ENCODE data around the gene GNA12. TPM values are rescaled to one million over a fixed set of nuclear protein-coding genes. Genes with fewer than 3 reads are reported as not detected.

The GNA12 gene
- total RNA-seq, 6 experiments from 2014 or later = 10.3 to 32.1 (median 14.1) TPM

DNA sequence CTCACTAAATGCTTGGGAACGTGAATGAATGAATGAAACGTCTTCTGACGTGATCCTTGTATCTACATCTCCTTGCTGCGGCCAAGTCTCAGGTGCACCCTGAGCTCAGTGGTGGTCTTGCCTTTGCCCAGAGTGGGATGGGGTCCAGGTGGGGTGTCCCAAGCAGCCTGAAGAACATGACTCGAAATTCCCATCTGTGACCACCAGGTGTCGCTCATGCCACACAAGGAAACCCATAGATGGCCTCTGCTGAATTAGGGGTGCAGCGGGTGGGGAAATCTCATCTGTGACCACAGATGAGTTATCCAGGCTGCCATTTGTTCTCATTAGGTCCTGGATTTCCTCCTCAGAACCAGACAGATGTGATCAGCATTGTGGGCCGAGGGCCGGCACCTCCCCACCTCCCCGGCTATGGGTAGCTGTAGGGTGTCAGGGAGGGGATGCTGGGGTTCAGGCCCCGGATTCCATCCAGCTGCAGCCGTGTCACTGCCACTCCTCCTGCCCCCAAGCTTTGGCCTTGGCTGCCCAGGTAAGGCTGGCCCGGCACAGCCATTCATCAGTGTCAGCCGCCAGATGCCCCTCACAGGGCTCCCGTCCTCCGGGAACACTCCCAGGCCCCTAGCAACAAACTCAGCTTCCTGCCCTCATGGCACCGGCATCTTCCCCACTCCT, 21.0 kb upstream of the GNA12 start:
- no peak overlapping the region for H3K4me3 ChIP-seq
- TF ChIP-seq, protein P1, sequence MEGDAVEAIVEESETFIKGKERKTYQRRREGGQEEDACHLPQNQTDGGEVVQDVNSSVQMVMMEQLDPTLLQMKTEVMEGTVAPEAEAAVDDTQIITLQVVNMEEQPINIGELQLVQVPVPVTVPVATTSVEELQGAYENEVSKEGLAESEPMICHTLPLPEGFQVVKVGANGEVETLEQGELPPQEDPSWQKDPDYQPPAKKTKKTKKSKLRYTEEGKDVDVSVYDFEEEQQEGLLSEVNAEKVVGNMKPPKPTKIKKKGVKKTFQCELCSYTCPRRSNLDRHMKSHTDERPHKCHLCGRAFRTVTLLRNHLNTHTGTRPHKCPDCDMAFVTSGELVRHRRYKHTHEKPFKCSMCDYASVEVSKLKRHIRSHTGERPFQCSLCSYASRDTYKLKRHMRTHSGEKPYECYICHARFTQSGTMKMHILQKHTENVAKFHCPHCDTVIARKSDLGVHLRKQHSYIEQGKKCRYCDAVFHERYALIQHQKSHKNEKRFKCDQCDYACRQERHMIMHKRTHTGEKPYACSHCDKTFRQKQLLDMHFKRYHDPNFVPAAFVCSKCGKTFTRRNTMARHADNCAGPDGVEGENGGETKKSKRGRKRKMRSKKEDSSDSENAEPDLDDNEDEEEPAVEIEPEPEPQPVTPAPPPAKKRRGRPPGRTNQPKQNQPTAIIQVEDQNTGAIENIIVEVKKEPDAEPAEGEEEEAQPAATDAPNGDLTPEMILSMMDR (IDR thresholded peaks at IDR 0.05) = peak; percentile 79 to 93 (median 91)
- TF ChIP-seq POLR2A (IDR thresholded peaks at IDR 0.05) = no peak
- ATAC-seq (peak; percentile 37 to 61 (median 49)), DNase-seq (no peak)
- H3K27me3 ChIP-seq = no peaks in the 10 kb centered on the region
- no peaks in the 10 kb centered on the region for H3K4me1 ChIP-seq
- H3K9me3 ChIP-seq = no peaks in the 10 kb centered on the region
- no peaks in the 10 kb centered on the region for H3K36me3 ChIP-seq
- WGBS (ENCODE audit: insufficient coverage, low coverage, low lambda C conversion rate, missing lambda C conversion rate) = 37% methylated on average over 10 of the region's 17 CpGs
- no peak overlapping the region for H3K27ac ChIP-seq
- intact Hi-C loops (cut with DNase I) = no loop called here

DNA sequence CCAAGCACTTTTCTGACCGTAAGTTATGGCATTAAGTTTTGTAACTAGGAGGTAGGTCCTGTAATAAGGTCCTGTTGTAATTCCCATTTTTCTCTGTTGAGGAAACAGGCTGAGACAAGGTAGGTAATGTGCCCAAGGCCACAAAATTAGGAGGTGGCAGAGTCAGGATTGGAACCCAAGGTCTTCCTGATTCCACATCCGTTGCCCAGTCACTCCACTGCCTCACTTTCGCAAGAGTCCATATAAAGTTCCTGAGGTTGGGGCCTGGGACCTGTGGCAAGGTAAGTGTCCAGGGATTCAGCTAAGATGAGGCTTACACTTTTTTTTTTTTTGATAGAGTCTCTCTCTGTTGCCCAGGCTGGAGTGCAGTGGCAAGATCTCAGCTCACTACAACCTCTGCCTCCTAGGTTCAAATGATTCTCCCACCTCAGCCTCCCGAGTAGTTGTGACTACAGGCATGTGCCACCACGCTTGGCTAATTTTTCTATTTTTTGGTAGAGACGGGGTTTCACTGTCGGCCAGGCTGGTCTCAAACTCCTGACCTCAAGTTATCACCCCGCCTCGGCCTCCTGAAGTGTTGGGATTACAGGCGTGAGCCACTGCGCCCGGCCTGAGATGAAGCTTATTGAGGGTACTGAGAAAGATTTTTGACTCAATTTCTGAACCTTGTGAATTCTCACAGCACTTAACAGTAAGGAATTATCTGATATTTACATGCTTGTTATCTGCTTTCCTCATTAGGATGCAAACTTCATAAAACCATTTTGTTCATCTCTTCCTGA, 20.3 kb upstream of the GNA12 start:
- H3K4me3 ChIP-seq = no peak overlapping the region
- H3K27ac ChIP-seq = peak overlapping the region; percentile 20 to 81 (median 50)
- DNase-seq (no peak), ATAC-seq (peak in 1 of 4 donors; percentile 3)
- H3K4me1 ChIP-seq = no peaks in the 10 kb centered on the region
- WGBS (ENCODE audit: insufficient coverage, low coverage, low lambda C conversion rate, missing lambda C conversion rate) = 51% methylated on average over 10 of the region's 12 CpGs
- no peaks in the 10 kb centered on the region for H3K9me3 ChIP-seq
- intact Hi-C loops (cut with DNase I) = no loop called here
- no peaks in the 10 kb centered on the region for H3K27me3 ChIP-seq
- no peaks in the 10 kb centered on the region for H3K36me3 ChIP-seq
- TF ChIP-seq, protein P1 (IDR thresholded peaks at IDR 0.05) = no peak
- TF ChIP-seq POLR2A (IDR thresholded peaks at IDR 0.05) = no peak

DNA sequence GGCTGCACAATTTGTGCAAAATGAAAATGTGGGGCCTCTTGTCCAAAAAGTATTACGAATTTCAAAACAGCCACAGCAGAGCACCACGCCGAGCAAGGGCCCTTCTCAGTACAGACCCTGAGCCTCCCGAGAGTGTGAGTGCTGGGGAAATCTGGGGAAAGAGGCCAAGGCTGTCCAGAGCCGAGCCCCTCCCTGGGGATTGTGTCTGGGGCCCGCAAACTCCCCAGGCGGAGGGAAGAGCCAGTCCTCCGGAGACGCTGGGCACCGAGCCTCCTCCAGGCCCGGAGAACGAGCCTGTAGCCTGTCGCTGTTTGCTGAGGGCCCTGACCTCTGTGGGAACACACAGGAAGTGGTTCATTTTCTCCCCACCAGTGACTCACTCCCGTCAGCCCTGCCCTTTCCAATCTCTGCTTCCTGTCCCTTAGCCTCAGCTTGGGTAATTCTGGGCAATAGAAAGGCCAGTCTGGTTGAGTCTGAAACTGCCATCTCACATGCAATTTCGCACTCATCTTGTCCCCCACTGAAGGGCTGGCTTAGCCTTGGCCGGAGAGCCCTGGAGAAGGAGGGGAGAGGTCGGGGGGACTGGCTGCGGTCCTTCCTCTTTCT, 19.5 kb upstream of the GNA12 start:
- ATAC-seq (peak; percentile 81 to 93 (median 87)), DNase-seq (peak in 2 of 3 donors; percentile 65 to 68)
- no peaks in the 10 kb centered on the region for H3K27me3 ChIP-seq
- H3K4me1 ChIP-seq = no peaks in the 10 kb centered on the region
- H3K36me3 ChIP-seq = no peaks in the 10 kb centered on the region
- TF ChIP-seq POLR2A (IDR thresholded peaks at IDR 0.05) = peak; percentile 66
- TF ChIP-seq, protein P1 (IDR thresholded peaks at IDR 0.05) = no peak
- WGBS (ENCODE audit: insufficient coverage, low coverage, low lambda C conversion rate, missing lambda C conversion rate) = 35% methylated on average over 14 of the region's 18 CpGs
- intact Hi-C loops (cut with DNase I) = no loop called here
- H3K9me3 ChIP-seq = no peaks in the 10 kb centered on the region
- peak overlapping the region; percentile 50 to 81 (median 58) for H3K27ac ChIP-seq
- no peak overlapping the region for H3K4me3 ChIP-seq

DNA sequence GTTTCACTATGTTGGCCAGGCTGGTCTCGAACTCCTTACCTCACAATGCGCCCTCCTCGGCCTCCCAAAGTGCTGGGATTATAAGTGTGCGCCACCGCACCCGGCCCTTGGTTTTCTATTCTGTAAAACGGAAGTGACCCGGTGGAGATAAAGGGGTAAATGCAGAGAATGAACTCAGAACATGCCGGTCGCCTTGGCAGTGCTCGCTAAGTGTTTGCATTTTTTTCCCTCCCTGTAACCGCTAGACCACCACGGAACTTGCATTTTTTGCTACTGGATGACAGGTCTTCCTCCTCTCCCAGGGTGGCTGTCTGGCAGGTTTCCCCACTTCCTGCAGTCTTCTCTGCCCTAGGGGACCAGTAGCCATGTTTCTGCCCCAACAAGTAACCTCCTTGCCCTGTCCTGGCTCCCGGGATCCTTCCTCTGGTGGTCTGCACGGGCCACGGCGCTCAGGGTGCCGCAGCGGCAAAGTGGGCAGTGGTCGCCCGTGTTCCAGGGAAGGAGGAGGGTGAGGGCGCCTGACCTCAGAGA, 18.8 kb upstream of the GNA12 start:
- DNase-seq (no peak), ATAC-seq (peak in 1 of 4 donors; percentile 3)
- no peak overlapping the region for H3K4me3 ChIP-seq
- peak overlapping the region; percentile 50 to 81 (median 58) for H3K27ac ChIP-seq
- intact Hi-C loops (cut with DNase I) = no loop called here
- 73% methylated on average over 10 of the region's 22 CpGs for WGBS (ENCODE audit: insufficient coverage, low coverage, low lambda C conversion rate, missing lambda C conversion rate)
- no peaks in the 10 kb centered on the region for H3K36me3 ChIP-seq
- H3K27me3 ChIP-seq = no peaks in the 10 kb centered on the region
- H3K9me3 ChIP-seq = no peaks in the 10 kb centered on the region
- H3K4me1 ChIP-seq = no peaks in the 10 kb centered on the region
- TF ChIP-seq POLR2A (IDR thresholded peaks at IDR 0.05) = no peak
- TF ChIP-seq, protein P1 (IDR thresholded peaks at IDR 0.05) = no peak

Measured in right lobe of liver (tissue), 6 donors.